SH-SY5Y (cell line): ENCODE results near the gene TRPC4AP.

Experiments used
- GATA2 ChIP-seq: IDR thresholded peaks from 2 replicates; pipeline ENCODE4 v1.6.1; 2011; ENCODE audit warnings: mild to moderate bottlenecking, low read depth, low read length
- GATA3 ChIP-seq: IDR thresholded peaks from 2 replicates; pipeline ENCODE4 v1.6.1; 2011; ENCODE audit warnings: low read depth, mild to moderate bottlenecking, low read length, moderate library complexity

The TRPC4AP gene

DNA sequence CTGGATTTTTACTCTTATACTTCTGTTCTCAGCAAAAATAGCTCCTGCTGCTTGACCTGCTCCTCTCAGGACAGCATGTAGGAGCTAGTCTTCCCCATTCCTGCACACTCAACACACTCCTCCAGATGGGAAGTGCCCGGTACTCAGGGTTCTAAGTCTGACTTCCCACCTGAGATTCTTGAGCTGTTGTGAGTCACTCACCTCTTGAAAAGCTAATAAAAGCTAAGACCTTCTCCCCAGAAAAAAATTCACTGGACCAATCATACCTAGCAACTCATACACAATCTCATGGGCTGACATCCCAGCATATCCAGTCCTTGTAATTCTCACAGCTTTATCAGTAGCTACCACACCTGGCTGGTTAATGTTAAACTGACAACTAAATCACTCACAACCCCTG is 53.5 kb downstream of the TRPC4AP start:
- TF ChIP-seq GATA2 (no peak), GATA3 (no peak)

- no peak for TF ChIP-seq GATA2
- TF ChIP-seq GATA3 = no peak
Observed at GRCh38 chr20:35034145-35034544, 58.5 kb downstream of the TRPC4AP start.

GRCh38 chr20:35030136-35030535 is 62.5 kb downstream of the TRPC4AP start:
- TF ChIP-seq GATA3 = no peak
- TF ChIP-seq GATA2 = no peak

- TF ChIP-seq GATA3 = no peak
- no peak for TF ChIP-seq GATA2
Observed at GRCh38 chr20:35027301-35027700, 65.3 kb downstream of the TRPC4AP start.

DNA sequence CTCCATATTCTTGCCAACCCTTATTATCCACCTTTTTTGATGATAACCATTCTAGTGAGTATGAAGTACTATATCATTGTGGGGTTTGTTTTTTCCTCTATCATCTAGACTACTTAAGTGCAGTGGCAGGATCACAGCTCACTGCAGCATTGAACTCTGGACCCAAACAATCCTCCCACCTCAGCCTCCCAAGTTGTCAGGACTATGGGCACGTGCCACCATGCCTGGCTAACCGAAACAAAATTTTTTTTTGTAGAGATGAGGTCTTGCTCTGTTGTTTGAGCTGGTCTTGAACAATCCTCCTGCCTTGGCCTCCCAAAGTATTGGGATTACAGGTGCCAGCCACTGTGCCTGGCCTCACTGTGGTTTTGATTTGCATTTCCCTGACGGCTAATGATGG is 67.5 kb downstream of the TRPC4AP start:
- TF ChIP-seq GATA2 (no peak), GATA3 (no peak)

- TF ChIP-seq GATA2 (no peak), GATA3 (no peak)
Observed at GRCh38 chr20:35023624-35024023, 69.0 kb downstream of the TRPC4AP start.

DNA sequence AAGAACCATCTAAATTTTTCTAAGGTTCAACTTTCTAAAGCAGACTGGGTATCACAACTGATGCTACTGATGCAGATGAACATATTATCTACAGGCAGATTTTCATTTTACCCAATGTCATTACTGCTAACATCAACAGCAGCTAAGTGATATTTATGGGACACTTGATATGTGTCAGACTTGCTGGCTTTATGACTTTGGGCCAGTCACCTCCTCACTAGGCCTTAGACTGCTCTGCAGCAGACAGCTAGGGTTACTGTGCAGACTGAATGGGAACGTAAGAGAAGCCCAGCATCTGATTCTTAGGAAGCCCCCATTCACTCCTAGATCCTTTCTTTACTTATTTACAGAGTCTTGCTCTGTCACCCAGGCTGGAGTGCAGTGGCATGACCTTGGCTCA is 70.8 kb downstream of the TRPC4AP start:
- TF ChIP-seq GATA2 (no peak), GATA3 (no peak)

GRCh38 chr20:35021063-35021462 is 71.5 kb downstream of the TRPC4AP start:
- TF ChIP-seq GATA3 (no peak), GATA2 (no peak)

DNA sequence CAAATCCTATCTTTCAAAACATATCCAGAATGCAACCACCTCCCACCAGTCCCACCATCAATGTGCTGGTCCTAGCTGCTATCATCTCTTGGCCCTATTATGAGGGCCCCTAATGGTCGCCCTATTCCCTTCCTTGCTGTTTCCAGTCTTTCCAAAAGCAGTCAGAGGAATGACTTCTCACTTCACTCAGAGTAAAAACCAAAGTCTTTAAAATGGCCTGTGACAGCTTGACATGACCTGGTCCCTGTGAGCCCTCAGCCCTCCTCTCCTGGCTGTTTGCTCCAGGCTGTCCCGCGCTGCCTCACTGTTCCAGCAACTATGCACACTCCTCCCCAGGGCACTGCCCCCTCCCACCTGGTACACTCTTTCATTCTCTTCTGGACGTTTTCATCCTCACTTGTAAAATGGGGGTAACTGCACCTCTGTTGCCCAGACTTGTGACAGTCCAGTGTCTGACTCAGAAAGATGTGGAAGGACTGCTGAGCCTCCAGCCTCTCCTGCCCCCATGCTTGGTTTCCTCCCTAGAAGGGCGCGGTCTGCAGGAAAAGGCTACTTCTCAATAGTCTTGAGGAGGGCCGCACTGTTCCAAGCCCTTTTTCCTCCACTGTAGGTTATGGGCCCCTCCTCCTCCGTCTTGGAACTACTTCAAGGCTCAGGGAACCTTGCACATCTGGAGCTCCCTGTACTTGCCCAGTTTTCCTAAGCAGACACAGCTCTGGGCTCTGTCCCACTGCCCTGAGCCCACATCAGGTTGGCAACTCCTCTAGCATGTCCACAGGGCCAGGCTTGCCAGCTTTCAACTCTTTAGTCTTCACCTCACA is 72.3 kb downstream of the TRPC4AP start:
- no peak for TF ChIP-seq GATA2
- TF ChIP-seq GATA3 = no peak

DNA sequence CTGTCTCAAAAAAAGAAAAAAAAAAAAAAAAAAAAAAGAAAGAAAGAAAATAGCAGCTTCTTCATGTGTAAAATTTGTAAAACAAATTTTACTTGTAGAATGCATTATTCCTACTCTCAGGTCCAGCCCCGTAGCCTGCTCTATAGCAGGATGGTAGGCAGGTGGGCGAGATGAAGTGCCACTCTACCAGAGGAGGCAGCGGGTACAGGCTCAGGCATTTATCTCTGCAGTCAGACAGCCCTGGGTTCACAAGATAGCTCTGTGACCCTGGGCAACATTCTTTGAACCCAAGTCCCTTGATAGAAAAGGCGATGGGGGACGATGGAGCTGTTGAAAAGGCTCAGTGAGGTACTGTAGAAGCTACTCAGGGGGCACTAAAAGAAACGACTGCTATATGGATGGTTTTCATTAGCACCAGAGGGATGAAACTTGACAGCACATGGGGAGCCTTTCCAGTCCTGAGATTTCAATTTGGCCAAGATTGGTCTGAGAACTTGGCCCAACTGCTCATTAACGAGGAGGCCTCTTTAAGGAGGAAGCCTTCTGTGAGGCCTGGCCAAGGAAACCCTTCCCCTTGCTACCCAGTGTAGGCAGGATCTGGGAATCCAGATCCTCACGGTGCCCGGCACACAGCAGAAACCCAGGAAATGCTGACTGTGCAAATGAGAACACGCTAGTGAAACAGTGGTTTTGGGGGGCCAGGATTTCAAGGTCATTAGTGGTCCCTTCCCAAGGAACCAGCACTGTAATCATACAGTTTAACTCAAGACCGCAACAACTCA is 73.8 kb downstream of the TRPC4AP start:
- TF ChIP-seq GATA3 (no peak), GATA2 (no peak)

DNA sequence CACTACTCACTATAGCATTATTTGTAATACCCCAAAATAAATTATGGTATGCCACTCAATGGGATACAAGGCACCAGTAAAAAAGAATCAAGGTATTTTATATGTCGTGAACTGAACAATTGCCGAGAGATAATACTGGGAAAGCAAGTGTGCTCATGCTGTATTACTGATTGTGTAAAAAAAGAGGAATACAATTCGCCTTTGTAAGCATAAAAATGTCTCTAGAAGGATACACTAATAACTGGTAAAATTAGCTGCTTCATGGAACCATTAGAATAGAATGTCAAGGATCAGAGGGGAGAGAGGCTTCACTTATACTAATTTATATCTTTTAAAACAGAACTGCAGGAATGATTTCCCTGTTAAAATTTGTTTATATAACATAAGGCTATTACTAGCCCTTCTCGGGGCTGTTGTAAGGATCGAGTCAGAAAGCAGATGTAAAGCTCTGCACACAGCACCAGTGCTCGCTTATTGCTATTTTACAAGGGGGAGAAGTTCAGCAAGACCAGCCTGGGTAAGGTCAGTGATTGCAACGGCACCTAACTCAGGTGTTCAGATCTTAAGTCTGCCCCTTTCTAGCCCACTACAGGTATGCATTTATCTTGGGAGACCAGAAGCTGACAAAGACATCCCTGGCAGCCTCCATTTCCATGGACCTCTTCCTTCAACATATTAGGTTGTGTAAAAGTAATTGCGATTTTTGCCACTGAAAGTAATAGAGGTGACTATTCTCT is 75.3 kb downstream of the TRPC4AP start:
- TF ChIP-seq GATA3 (no peak), GATA2 (no peak)

DNA sequence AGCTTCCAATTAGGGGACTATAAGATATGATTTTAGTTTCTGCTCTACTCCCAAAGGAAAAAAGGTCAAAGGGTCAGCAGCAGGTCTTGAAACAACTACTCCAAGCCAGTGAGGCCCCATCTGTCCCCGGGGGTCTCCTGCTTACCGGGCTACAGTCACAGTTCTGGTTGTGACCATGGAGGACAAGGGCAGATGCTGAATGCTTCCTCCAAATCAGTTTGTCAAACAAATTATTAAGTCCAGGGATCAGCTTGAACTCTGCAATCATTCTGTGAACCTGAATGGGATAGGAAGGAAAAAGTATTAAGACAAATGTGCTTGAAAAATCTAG is 76.8 kb downstream of the TRPC4AP start:
- TF ChIP-seq GATA2 (no peak), GATA3 (no peak)

DNA sequence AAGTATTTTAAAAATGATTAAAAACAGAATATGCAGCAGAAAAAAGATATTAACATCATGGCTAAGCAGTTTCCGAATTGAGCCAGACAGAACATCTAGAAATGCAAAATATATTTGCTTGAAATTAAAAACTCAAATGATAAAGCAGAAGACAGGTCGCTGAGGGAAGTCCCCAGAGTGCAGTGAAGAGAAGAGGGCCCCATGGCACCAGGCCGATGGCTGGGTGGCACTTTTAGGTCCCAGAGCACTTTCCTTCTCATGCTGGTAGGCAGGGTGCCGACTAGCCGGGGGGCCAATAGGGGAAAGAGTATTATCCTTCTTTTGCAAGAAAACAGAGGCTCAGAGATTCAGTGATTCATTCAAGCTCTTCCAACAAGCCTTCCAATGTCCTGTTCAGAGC is 78.1 kb downstream of the TRPC4AP start:
- TF ChIP-seq GATA2 = no peak
- no peak for TF ChIP-seq GATA3

- TF ChIP-seq GATA3 = no peak
Observed at GRCh38 chr20:35013421-35014411, 78.9 kb downstream of the TRPC4AP start.

DNA sequence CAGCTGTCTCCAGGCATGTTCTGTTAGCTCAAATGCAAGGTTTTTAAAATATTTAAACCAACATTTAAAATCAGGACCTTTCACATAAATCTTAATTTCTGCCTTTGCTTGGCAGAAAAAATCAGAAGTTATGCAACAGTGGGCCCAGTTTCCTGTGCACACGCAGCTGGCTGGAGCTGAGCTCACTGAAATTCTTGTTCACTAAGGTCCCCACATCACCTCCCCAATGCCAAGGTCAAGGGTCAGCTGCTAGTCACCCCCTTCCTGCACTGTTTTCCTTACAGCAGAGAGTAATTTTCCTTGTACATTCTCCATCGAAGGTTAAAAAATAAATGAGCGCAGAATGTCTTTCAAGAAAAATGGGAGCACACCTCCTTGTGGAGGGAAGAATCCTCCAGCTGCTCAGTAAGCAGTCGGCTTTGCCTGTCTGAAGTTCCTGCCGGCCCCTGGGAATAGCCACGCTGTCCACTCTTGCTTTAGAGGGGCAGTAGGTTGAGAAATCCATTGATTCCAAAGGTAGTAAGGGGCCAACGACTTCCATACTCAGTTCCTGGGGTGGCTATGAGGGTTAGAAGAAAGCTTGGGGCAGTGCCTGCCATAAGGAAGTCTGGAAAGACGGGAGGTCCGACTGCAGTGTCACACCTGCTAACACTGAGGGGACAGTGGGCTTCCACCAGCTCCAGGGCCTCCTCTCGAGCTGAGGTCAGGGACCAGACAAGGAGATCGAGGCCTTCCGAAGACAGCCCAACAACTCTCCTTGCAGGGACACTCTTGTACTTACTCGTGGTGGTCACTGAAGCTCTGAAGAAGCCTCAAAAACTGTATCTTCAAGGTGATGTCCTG is 80.2 kb downstream of the TRPC4AP start:
- no peak for TF ChIP-seq GATA2
- no peak for TF ChIP-seq GATA3
